Hepatocyte (in vitro differentiated cells): Measurements from ENCODE around the gene MAGI1. TPM values are rescaled to one million over a fixed set of nuclear protein-coding genes. Genes with fewer than 3 reads are reported as not detected.

Experiments used
- DNase-seq: peaks from one replicate; pipeline ENCODE4 v3.0.0-alpha.2; 2016; ENCODE audit warnings: low spot score
- H2AFZ ChIP-seq: fragments of 200-600 bp; sonication (generic); 2 replicates; pipeline ENCODE4 v1.6.0; 2016; ENCODE audit warnings: antibody characterized with exemption, mild to moderate bottlenecking
- H3K27ac ChIP-seq: fragments of 200-600 bp; sonication (generic); 2 replicates; pipeline ENCODE4 v1.5.1; 2016; ENCODE audit warnings: mild to moderate bottlenecking
- H3K27me3 ChIP-seq: fragments of 200-600 bp; sonication (generic); 2 replicates; pipeline ENCODE4 v1.6.1; 2016
- H3K36me3 ChIP-seq: fragments of 200-600 bp; sonication (generic); replicated peaks from 2 replicates; pipeline ENCODE4 v1.5.1; 2016; ENCODE audit warnings: low read depth; ENCODE audit not compliant: insufficient read depth
- H3K4me1 ChIP-seq: fragments of 200-600 bp; sonication (generic); 2 replicates; pipeline ENCODE4 v1.5.1; 2016; ENCODE audit warnings: mild to moderate bottlenecking, moderate library complexity; ENCODE audit not compliant: insufficient read depth
- H3K4me2 ChIP-seq: fragments of 200-600 bp; sonication (generic); 2 replicates; pipeline ENCODE4 v1.6.0; 2016
- H3K4me3 ChIP-seq: fragments of 200-600 bp; sonication (generic); 2 replicates; pipeline ENCODE4 v1.5.1; 2016; ENCODE audit warnings: mild to moderate bottlenecking
- H3K79me2 ChIP-seq: fragments of 200-600 bp; sonication (generic); 2 replicates; pipeline ENCODE4 v1.6.0; 2017; ENCODE audit warnings: mild to moderate bottlenecking
- H3K9me2 ChIP-seq: fragments of 200-600 bp; sonication (generic); replicated peaks from 2 replicates; pipeline ENCODE4 v1.6.0; 2017; ENCODE audit warnings: mild to moderate bottlenecking; ENCODE audit not compliant: insufficient read depth
- H3K9me3 ChIP-seq: fragments of 200-600 bp; sonication (generic); 2 replicates; pipeline ENCODE4 v1.5.1; 2016; ENCODE audit warnings: low read depth, mild to moderate bottlenecking
- H4K20me1 ChIP-seq: fragments of 200-600 bp; sonication (generic); 2 replicates; pipeline ENCODE4 v1.6.0; 2016; ENCODE audit warnings: mild to moderate bottlenecking; ENCODE audit not compliant: insufficient read depth, poor library complexity, severe bottlenecking
- EZH2 ChIP-seq: fragments of 200-600 bp; sonication (generic); IDR thresholded peaks from 2 replicates; pipeline ENCODE4 v1.6.1; 2016; ENCODE audit warnings: antibody characterized with exemption, mild to moderate bottlenecking, borderline replicate concordance
- EZH2phosphoT487 ChIP-seq: fragments of 200-600 bp; sonication (generic); IDR thresholded peaks from one replicate; pipeline ENCODE4 v1.6.1; 2018; ENCODE audit warnings: antibody characterized with exemption, mild to moderate bottlenecking, low read depth, moderate library complexity; ENCODE audit not compliant: unreplicated experiment, severe bottlenecking
- WGBS: methylation state at CpG from one replicate; pipeline ENCODE4 v1.1.6; 2016; ENCODE audit warnings: low lambda C conversion rate; ENCODE audit errors: missing lambda C conversion rate; 5-methylcytosine and 5-hydroxymethylcytosine counted together
- polyA plus RNA-seq: library from polyadenylated mRNA; unstranded; fragments of >200 nt; fragmentation: Nextera tagmentation; extraction: Ambion mirVana; gene quantifications from 2 replicates; pipeline ENCODE4 v1.2.1, GENCODE V29; 2016
- total RNA-seq: library from RNA; depleted of rRNA; stranded (reverse); fragments of >200 nt; gene quantifications from 2 replicates; pipeline ENCODE4 v1.2.3, GENCODE V29; 2014
- TF ChIP-seq, protein P1 (sequence below): fragments of 200-600 bp; sonication (generic); IDR thresholded peaks from 2 replicates; pipeline ENCODE4 v1.5.1; 2016; ENCODE audit warnings: antibody characterized with exemption, mild to moderate bottlenecking; ENCODE audit not compliant: poor library complexity

The MAGI1 gene
- total and polyA plus RNA-seq, 2 experiments from 2014 or later: 26.2 to 43.5 TPM

DNA sequence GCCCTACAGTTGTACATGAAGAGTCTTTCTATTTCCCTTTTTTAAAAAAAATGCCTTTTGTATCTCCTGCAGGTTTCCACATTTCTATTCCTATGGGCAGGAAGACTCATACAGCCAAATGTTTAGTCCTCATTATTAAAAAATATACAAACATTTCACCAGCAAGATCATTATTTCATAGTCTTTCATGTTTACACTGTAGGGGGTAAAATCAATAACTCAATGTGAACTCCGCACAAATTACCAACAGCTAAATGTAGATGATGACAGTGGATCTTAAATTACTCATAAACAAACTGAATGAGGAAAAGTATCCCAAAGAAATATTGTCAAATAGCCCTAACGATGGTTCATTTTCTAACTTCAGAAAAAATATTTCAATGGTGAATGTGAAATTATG lies 99.5 kb downstream of the MAGI1 start:
- no peaks in the 10 kb centered on the region for H4K20me1 ChIP-seq
- H3K4me1 ChIP-seq: no peaks in the 10 kb centered on the region
- H3K36me3 ChIP-seq: no peaks in the 10 kb centered on the region
- H3K27ac ChIP-seq: no peak overlapping the region
- no peaks in the 10 kb centered on the region for H3K9me2 ChIP-seq
- DNase-seq: no peak
- no peaks in the 10 kb centered on the region for H3K27me3 ChIP-seq
- H2AFZ ChIP-seq: no peak overlapping the region
- no peaks in the 10 kb centered on the region for H3K9me3 ChIP-seq
- no peak overlapping the region for H3K4me3 ChIP-seq
- H3K4me2 ChIP-seq: no peak overlapping the region
- 92% methylated on average over 2 of the region's 2 CpGs for WGBS
- peaks cover 70% of the 10 kb centered on the region for H3K79me2 ChIP-seq
- TF ChIP-seq EZH2phosphoT487 (no peak), EZH2 (no peak)
- TF ChIP-seq, protein P1, sequence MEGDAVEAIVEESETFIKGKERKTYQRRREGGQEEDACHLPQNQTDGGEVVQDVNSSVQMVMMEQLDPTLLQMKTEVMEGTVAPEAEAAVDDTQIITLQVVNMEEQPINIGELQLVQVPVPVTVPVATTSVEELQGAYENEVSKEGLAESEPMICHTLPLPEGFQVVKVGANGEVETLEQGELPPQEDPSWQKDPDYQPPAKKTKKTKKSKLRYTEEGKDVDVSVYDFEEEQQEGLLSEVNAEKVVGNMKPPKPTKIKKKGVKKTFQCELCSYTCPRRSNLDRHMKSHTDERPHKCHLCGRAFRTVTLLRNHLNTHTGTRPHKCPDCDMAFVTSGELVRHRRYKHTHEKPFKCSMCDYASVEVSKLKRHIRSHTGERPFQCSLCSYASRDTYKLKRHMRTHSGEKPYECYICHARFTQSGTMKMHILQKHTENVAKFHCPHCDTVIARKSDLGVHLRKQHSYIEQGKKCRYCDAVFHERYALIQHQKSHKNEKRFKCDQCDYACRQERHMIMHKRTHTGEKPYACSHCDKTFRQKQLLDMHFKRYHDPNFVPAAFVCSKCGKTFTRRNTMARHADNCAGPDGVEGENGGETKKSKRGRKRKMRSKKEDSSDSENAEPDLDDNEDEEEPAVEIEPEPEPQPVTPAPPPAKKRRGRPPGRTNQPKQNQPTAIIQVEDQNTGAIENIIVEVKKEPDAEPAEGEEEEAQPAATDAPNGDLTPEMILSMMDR: no peak

DNA sequence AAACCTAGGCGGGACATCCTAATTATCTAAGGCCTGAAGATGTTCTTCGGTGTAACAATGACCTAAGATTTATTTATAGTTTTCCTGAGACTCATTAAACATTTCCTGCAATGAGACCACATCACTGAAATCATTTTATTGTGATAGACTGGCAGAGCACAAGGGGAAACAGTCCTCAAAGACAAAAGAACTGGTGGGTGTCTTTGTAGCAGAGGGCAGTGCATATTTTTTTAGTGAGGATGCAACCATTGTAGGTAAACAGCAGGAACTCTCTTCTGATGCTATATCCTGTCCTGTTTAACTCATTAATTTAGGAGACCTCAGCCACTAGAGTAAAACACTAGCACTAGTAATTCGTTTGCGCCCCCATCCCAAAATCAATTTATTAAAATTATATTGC lies 100.0 kb downstream of the MAGI1 start:
- DNase-seq: no peak
- no peaks in the 10 kb centered on the region for H3K4me1 ChIP-seq
- 95% methylated on average over 4 of the region's 4 CpGs for WGBS
- no peaks in the 10 kb centered on the region for H3K9me2 ChIP-seq
- H4K20me1 ChIP-seq: no peaks in the 10 kb centered on the region
- no peaks in the 10 kb centered on the region for H3K27me3 ChIP-seq
- no peak overlapping the region for H3K4me2 ChIP-seq
- H3K36me3 ChIP-seq: no peaks in the 10 kb centered on the region
- no peaks in the 10 kb centered on the region for H3K9me3 ChIP-seq
- TF ChIP-seq, protein P1: no peak
- no peak for TF ChIP-seq EZH2phosphoT487
- no peak for TF ChIP-seq EZH2
- H3K27ac ChIP-seq: no peak overlapping the region
- no peak overlapping the region for H2AFZ ChIP-seq
- H3K4me3 ChIP-seq: no peak overlapping the region
- H3K79me2 ChIP-seq: peaks cover 70% of the 10 kb centered on the region

DNA sequence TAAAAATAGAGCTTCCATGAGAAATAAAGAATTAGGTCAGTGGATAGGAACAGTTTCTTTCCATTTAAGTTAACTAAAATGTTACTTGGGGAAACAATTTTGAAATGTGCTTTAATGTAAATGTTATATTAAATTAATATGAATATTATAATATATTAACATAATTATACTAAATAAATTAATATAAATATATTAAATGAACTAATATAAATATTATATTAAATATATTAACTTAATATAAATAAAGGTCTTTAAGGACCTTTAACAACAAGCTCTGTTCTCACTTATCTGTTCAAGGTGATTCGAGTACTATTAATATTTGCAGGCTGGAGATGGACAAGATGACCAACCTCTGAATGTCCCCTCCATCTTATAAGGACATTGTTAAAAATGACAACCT lies 100.6 kb downstream of the MAGI1 start:
- 88% methylated on average over 1 of the region's 1 CpG for WGBS
- no peak overlapping the region for H2AFZ ChIP-seq
- no peak overlapping the region for H3K27ac ChIP-seq
- H3K79me2 ChIP-seq: peaks cover 74% of the 10 kb centered on the region
- TF ChIP-seq EZH2: no peak
- TF ChIP-seq EZH2phosphoT487: no peak
- TF ChIP-seq, protein P1: no peak
- H4K20me1 ChIP-seq: no peaks in the 10 kb centered on the region
- no peaks in the 10 kb centered on the region for H3K36me3 ChIP-seq
- H3K9me3 ChIP-seq: no peaks in the 10 kb centered on the region
- no peak for DNase-seq
- H3K27me3 ChIP-seq: no peaks in the 10 kb centered on the region
- no peak overlapping the region for H3K4me2 ChIP-seq
- no peaks in the 10 kb centered on the region for H3K4me1 ChIP-seq
- H3K4me3 ChIP-seq: no peak overlapping the region
- H3K9me2 ChIP-seq: no peaks in the 10 kb centered on the region
